A549 (cell line): ENCODE measurements around the gene DNMT1.

Experiments
- CHD2 ChIP-seq: fragments of 150-350 bp; IDR thresholded peaks from 2 replicates; pipeline ENCODE4 v1.6.1; 2014; ENCODE audit warnings: low read length; ENCODE audit not compliant: partially characterized antibody
- CTCF ChIP-seq: fragments of >200 bp; sonication (Bioruptor Twin); formaldehyde crosslinking; IDR thresholded peaks from 3 replicates; pipeline ENCODE4 v1.5.1; 2016
- EP300 ChIP-seq, 2 experiments: fragments of >200 bp; sonication (Bioruptor Twin); formaldehyde crosslinking; IDR thresholded peaks; 2 replicates in 1 of 2; 3 replicates in 1 of 2; pipeline ENCODE4 v1.6.1; 2016 to 2017
- PBX3 ChIP-seq: IDR thresholded peaks from 2 replicates; pipeline ENCODE4 v1.6.1; 2012
- POLR2A ChIP-seq: IDR thresholded peaks from 2 replicates; pipeline ENCODE4 v1.6.1; 2012; ENCODE audit warnings: mild to moderate bottlenecking, low read length

DNA sequence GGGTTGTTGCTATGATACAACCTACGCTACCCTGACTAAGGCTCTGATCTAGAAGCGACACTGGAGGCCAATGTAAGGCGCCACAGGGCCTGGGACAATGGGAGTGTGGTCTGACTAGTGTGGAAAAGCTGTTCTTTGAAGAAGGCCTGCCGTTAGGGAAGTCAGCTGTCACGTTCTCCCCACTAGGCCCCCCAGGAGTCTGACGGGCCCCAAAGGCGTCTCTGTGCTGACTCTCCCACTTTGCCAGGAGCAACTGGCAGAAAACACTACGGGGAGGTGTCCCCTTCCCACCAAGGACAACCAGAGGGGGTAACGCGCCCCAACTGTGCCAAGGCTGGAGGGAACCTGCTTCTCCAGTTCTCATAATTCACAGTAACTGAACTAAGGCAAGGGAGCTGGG is 49.7 kb downstream of the DNMT1 start:
- TF ChIP-seq EP300 (IDR thresholded peaks at IDR 0.05) = no peak
- TF ChIP-seq CHD2 = no peak
- TF ChIP-seq CTCF = no peak
- TF ChIP-seq POLR2A = no peak
- TF ChIP-seq PBX3 = no peak
